ENCODE measurements around the gene SLC16A8.

SLC16A8 gene

GRCh38 chr22:38129021-38129420 is 45.0 kb upstream of the SLC16A8 start:
- DNase-seq (ENCODE audit: extremely low read depth, low read depth), result no peak
- TF ChIP-seq, protein P1, sequence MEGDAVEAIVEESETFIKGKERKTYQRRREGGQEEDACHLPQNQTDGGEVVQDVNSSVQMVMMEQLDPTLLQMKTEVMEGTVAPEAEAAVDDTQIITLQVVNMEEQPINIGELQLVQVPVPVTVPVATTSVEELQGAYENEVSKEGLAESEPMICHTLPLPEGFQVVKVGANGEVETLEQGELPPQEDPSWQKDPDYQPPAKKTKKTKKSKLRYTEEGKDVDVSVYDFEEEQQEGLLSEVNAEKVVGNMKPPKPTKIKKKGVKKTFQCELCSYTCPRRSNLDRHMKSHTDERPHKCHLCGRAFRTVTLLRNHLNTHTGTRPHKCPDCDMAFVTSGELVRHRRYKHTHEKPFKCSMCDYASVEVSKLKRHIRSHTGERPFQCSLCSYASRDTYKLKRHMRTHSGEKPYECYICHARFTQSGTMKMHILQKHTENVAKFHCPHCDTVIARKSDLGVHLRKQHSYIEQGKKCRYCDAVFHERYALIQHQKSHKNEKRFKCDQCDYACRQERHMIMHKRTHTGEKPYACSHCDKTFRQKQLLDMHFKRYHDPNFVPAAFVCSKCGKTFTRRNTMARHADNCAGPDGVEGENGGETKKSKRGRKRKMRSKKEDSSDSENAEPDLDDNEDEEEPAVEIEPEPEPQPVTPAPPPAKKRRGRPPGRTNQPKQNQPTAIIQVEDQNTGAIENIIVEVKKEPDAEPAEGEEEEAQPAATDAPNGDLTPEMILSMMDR (IDR thresholded peaks at IDR 0.05; ENCODE audit: low read depth, low read length, missing control alignments), result no peak
- no peak overlapping the region for H3K4me3 ChIP-seq (replicated peaks; ENCODE audit: low read depth, low read length)

DNA sequence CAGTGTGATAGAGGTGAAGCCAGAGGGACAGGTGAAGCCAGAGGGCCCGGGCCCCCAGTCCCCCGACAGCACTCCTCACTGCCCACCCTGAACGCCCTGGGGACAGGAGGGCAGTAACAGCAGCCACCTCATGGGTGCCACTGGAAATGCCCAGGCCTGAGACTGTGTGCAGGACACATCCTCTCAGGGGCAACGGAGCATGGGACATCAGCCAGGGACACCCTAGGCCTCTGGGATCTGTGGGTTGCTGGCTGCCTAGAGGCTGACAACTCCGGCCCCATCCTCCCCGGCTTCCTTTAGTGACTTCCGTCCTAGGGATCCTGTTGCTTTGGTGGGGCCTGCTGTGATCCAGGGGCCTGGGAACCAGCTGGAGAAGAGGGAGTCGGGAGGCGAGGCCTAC is 43.9 kb upstream of the SLC16A8 start:
- TF ChIP-seq, protein P1 (IDR thresholded peaks at IDR 0.05; ENCODE audit: low read depth, low read length, missing control alignments), result no peak
- H3K4me3 ChIP-seq (replicated peaks; ENCODE audit: low read depth, low read length), result no peak overlapping the region
- no peak for DNase-seq (ENCODE audit: extremely low read depth, low read depth)

DNA sequence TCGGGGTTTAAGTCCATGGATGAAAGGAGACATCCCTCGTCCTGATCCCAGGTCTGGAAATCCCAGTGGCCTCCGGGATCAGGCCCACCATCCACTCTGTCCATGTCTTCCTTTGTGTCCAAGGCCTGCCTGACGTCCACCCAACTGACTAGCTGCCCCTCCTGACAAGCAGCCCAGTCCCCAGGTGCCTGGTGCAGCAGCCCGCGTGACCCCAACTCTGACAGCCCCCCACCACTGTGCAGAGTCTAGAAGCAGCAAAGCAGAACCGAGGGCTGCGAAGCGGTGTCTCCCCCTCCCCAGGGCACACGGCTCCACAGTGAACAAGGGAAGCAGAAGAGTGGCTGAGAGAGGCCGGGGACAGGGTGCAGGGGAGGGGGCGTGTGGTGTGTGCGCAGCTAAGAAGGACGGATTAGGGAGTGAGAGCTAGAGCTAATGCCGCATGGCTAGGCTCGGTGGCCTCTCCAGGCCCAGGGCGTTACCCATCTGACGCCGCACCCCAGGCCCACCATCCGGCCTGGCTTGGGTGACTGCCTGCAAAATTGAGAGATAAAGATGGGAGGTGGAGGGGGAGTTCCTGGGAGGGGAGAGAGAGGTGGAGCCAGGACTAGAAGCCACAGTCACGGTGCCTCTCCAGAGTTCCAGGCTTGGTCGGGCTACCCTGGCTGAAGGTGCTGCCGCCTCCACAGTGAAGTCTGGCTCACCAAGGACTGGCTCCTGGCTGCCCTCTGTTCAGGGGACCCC is 43.1 kb upstream of the SLC16A8 start:
- TF ChIP-seq, protein P1 (IDR thresholded peaks at IDR 0.05; ENCODE audit: low read depth, low read length, missing control alignments), result no peak
- no peak overlapping the region for H3K4me3 ChIP-seq (replicated peaks; ENCODE audit: low read depth, low read length)
- DNase-seq (ENCODE audit: extremely low read depth, low read depth), result no peak

GRCh38 chr22:38125751-38126201 is 41.8 kb upstream of the SLC16A8 start:
- H3K4me3 ChIP-seq (replicated peaks; ENCODE audit: low read depth, low read length), result no peak overlapping the region
- DNase-seq (ENCODE audit: extremely low read depth, low read depth), result no peak
- TF ChIP-seq, protein P1 (IDR thresholded peaks at IDR 0.05; ENCODE audit: low read depth, low read length, missing control alignments), result no peak

DNA sequence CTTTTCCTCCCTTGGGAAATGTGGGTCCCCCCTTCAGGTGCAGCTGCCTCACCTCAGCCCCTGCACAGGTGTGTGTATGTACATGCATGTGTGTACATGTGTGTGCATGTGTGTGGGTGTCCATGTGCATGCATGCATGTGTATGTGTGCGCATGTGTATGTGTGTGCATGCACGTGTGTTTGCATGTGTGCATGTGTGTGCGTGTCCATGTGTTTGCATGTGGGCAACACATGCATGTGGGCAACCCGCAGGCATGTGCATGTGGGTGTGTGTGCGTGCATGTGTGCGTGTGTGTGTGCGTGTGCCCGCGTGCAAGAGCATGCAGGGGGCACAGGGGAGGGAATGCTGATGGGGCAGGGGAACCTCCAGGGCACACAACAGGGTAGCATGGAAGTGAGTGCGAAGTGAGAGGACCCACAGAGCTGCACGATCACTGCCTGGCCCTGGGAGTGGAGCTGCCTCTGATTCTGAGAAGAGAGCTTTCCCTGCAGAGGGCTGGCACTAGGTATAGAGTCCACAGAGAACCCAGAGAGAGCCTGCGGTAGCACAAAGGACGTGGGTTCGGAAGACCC is 41.1 kb upstream of the SLC16A8 start:
- H3K4me3 ChIP-seq (replicated peaks; ENCODE audit: low read depth, low read length), result no peak overlapping the region
- TF ChIP-seq, protein P1 (IDR thresholded peaks at IDR 0.05; ENCODE audit: low read depth, low read length, missing control alignments), result no peak
- DNase-seq (ENCODE audit: extremely low read depth, low read depth), result no peak

DNA sequence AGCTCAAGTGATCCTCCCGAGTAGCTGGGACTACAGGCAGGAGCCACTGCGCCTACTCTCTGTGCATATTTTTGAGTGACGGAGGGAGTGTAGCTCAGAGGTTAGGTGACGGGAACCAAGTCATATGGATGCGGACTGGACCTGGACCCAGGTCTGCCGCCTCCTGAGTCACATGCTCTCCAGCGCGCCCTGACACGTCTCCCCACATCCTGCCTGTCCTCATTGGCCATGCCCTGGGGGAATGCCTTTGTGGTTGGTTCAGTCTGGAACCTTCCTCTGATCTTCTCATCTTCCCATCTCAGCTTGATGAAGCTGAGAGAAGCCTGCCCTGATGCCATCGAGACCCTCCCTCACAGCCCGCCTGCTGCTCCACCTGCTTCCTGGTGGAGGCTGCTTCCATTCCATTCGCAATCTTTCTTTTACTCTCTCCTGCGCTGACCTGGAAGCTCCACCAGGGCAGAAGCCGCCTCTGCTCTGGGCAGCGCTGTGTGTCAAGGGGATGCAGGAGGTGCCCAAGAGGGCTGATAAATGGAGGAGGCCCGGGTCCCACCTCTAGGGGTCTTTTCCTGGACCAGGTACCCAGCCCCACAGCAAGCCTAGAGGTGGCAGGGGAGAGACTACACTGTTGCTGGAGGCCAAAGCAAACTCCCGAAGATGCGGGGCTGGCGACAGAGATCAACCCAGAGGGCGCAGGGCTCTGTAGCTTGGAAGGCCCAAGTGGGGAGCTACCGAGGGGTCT is 40.4 kb upstream of the SLC16A8 start:
- no peak for DNase-seq (ENCODE audit: extremely low read depth, low read depth)
- no peak overlapping the region for H3K4me3 ChIP-seq (replicated peaks; ENCODE audit: low read depth, low read length)
- TF ChIP-seq, protein P1 (IDR thresholded peaks at IDR 0.05; ENCODE audit: low read depth, low read length, missing control alignments), result no peak
